Measurements from ENCODE around the gene RET. TPM values are rescaled to one million over a fixed set of nuclear protein-coding genes. Genes with fewer than 3 reads are reported as not detected.

The RET gene
- total RNA-seq, 2 donors from 2014 or later = 1.2 to 3.5 TPM

- Histone ChIP-seq H3K4me1 (ENCODE audit: control insufficient read depth, insufficient read depth, low read length) (no peaks in the 10 kb centered on the region), H3K36me3 (ENCODE audit: control insufficient read depth, insufficient read depth, low read length) (no peaks in the 10 kb centered on the region), H3K27ac (ENCODE audit: low read depth, low read length) (no peak overlapping the region), H3K4me3 (ENCODE audit: low read length) (no peak overlapping the region), H3K9ac (ENCODE audit: extremely low read depth, low read length, poor library complexity, severe bottlenecking) (no peak overlapping the region), H3K27me3 (ENCODE audit: control insufficient read depth, insufficient read depth, low read length, poor library complexity, severe bottlenecking) (peaks cover 6% of the 10 kb centered on the region), H3K9me3 (ENCODE audit: control insufficient read depth, low read length) (no peaks in the 10 kb centered on the region)
- peaks cover 4% of the 10 kb centered on the region for H3K27me3 Mint-ChIP-seq (ENCODE audit: insufficient read depth)
- no peak for TF ChIP-seq CTCF (conservative IDR thresholded peaks at IDR 0.05)
- no peaks in the 10 kb centered on the region for H3K4me1 Mint-ChIP-seq
- H3K36me3 Mint-ChIP-seq (ENCODE audit: low read depth) = no peaks in the 10 kb centered on the region
- 86 to 91% methylated on average over 13 to 20 of the region's 20 CpGs for whole genome bisulfite sequencing, 2 experiments (ENCODE audit: insufficient coverage in 1 of 2, insufficient read length in 1 of 2)
- H3K4me3 Mint-ChIP-seq = no peak overlapping the region
- no peaks in the 10 kb centered on the region for H3K9me3 Mint-ChIP-seq
- no peak overlapping the region for H3K27ac Mint-ChIP-seq
- no peak for DNase-seq
Observed at GRCh38 chr10:43109671-43110249, 32.9 kb downstream of the RET start.

GRCh38 chr10:43110338-43111071 lies 33.6 kb downstream of the RET start:
- no peak overlapping the region for H3K27ac ChIP-seq (ENCODE audit: low read depth, low read length)
- no peak for TF ChIP-seq CTCF (conservative IDR thresholded peaks at IDR 0.05)
- H3K27ac Mint-ChIP-seq = no peak overlapping the region
- H3K27me3 Mint-ChIP-seq (ENCODE audit: insufficient read depth) = no peaks in the 10 kb centered on the region
- no peak for DNase-seq
- H3K4me1 Mint-ChIP-seq = no peaks in the 10 kb centered on the region
- H3K9me3 Mint-ChIP-seq = no peaks in the 10 kb centered on the region
- H3K36me3 ChIP-seq (ENCODE audit: control insufficient read depth, insufficient read depth, low read length) = no peaks in the 10 kb centered on the region
- H3K36me3 Mint-ChIP-seq (ENCODE audit: low read depth) = no peaks in the 10 kb centered on the region
- no peak overlapping the region for H3K4me3 ChIP-seq (ENCODE audit: low read length)
- no peaks in the 10 kb centered on the region for H3K27me3 ChIP-seq (ENCODE audit: control insufficient read depth, insufficient read depth, low read length, poor library complexity, severe bottlenecking)
- no peaks in the 10 kb centered on the region for H3K4me1 ChIP-seq (ENCODE audit: control insufficient read depth, insufficient read depth, low read length)
- 88 to 100% methylated on average over 3 to 7 of the region's 7 CpGs for WGBS, 2 experiments (ENCODE audit: insufficient coverage in 1 of 2, insufficient read length in 1 of 2)
- H3K9ac ChIP-seq (ENCODE audit: extremely low read depth, low read length, poor library complexity, severe bottlenecking) = no peak overlapping the region
- H3K9me3 ChIP-seq (ENCODE audit: control insufficient read depth, low read length) = no peaks in the 10 kb centered on the region
- H3K4me3 Mint-ChIP-seq = no peak overlapping the region

- 90 to 97% methylated on average over 5 to 11 of the region's 11 CpGs for WGBS, 2 experiments (ENCODE audit: insufficient coverage in 1 of 2, insufficient read length in 1 of 2)
- no peak overlapping the region for H3K4me3 ChIP-seq (ENCODE audit: low read length)
- H3K9me3 Mint-ChIP-seq = no peaks in the 10 kb centered on the region
Observed at GRCh38 chr10:43111101-43111500, 34.2 kb downstream of the RET start.

More at GRCh38 chr10:43111101-43111500, 34.2 kb downstream of the RET start:
- no peaks in the 10 kb centered on the region for H3K27me3 Mint-ChIP-seq (ENCODE audit: insufficient read depth)
- no peak overlapping the region for H3K27ac ChIP-seq (ENCODE audit: low read depth, low read length)
- H3K9ac ChIP-seq (ENCODE audit: extremely low read depth, low read length, poor library complexity, severe bottlenecking) = no peak overlapping the region
- H3K4me1 Mint-ChIP-seq = no peaks in the 10 kb centered on the region
- no peaks in the 10 kb centered on the region for H3K36me3 Mint-ChIP-seq (ENCODE audit: low read depth)
- H3K4me1 ChIP-seq (ENCODE audit: control insufficient read depth, insufficient read depth, low read length) = no peaks in the 10 kb centered on the region
- H3K36me3 ChIP-seq (ENCODE audit: control insufficient read depth, insufficient read depth, low read length) = no peaks in the 10 kb centered on the region
- H3K9me3 ChIP-seq (ENCODE audit: control insufficient read depth, low read length) = no peaks in the 10 kb centered on the region
- no peak overlapping the region for H3K27ac Mint-ChIP-seq
- TF ChIP-seq CTCF (conservative IDR thresholded peaks at IDR 0.05) = no peak
- H3K27me3 ChIP-seq (ENCODE audit: control insufficient read depth, insufficient read depth, low read length, poor library complexity, severe bottlenecking) = no peaks in the 10 kb centered on the region
- no peak overlapping the region for H3K4me3 Mint-ChIP-seq
- no peak for DNase-seq
